ENCODE results near the gene CD160. TPM values are rescaled to one million over a fixed set of nuclear protein-coding genes. Genes with fewer than 3 reads are reported as not detected.

The CD160 gene
- total RNA-seq, 1 experiment from 2014 or later: not detected

- BruUV-seq (replicated peaks): no TSS peak
- ATAC-seq: peak; percentile 42; the same call in 1 of the 2 replicates
- intact Hi-C loops (cut with micrococcal nuclease; ENCODE audit: unreplicated experiment): no loop called here
These were observed 4.7 kb upstream of the CD160 start for GRCh38 chr1:145714524-145715111.

GRCh38 chr1:145716641-145717345 lies 2.5 kb upstream of the CD160 start:
- intact Hi-C loops (cut with micrococcal nuclease; ENCODE audit: unreplicated experiment): no loop called here
- CTCF ChIA-PET: interaction anchor here (0.6 kb wide), 1 partner anchor 207 kb away, joined by 3 read pairs; no protein-coding TSS in a partner anchor
- H3K4me1 ChIP-seq (ENCODE audit: control insufficient read depth, insufficient read depth, low read length): peaks cover 18% of the 10 kb centered on the region

More at GRCh38 chr1:145714524-145715111, 4.7 kb upstream of the CD160 start:
- H3K36me3 ChIP-seq (ENCODE audit: control insufficient read depth, insufficient read depth, low read length): no peaks in the 10 kb centered on the region
- in situ Hi-C loops (cut with HindIII; ENCODE audit: low pct_unique_long_range_greater_than_20kb, low sequenced_read_pairs): no loop called here
- DNase-seq (ENCODE audit: low read depth, low spot score): no peak
- TF ChIP-seq SIN3A (IDR thresholded peaks at IDR 0.05; ENCODE audit: borderline replicate concordance, insufficient read depth, low read depth, low read length) (no peak), POLR2AphosphoS5 (IDR thresholded peaks at IDR 0.05; ENCODE audit: low read depth, low read length) (no peak), TCF7L2 (IDR thresholded peaks at IDR 0.05; ENCODE audit: low read depth, low read length) (no peak), REST (IDR thresholded peaks at IDR 0.05; ENCODE audit: insufficient read depth in 1 of 2, low read depth in 2 of 2, low read length in 1 of 2) (no peak)
- TF ChIP-seq, protein P1, sequence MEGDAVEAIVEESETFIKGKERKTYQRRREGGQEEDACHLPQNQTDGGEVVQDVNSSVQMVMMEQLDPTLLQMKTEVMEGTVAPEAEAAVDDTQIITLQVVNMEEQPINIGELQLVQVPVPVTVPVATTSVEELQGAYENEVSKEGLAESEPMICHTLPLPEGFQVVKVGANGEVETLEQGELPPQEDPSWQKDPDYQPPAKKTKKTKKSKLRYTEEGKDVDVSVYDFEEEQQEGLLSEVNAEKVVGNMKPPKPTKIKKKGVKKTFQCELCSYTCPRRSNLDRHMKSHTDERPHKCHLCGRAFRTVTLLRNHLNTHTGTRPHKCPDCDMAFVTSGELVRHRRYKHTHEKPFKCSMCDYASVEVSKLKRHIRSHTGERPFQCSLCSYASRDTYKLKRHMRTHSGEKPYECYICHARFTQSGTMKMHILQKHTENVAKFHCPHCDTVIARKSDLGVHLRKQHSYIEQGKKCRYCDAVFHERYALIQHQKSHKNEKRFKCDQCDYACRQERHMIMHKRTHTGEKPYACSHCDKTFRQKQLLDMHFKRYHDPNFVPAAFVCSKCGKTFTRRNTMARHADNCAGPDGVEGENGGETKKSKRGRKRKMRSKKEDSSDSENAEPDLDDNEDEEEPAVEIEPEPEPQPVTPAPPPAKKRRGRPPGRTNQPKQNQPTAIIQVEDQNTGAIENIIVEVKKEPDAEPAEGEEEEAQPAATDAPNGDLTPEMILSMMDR (IDR thresholded peaks at IDR 0.05): no peak
- H3K4me1 ChIP-seq (ENCODE audit: control insufficient read depth, insufficient read depth, low read length): peaks cover 11% of the 10 kb centered on the region
- POLR2A ChIA-PET: no interaction called here
- no peaks in the 10 kb centered on the region for H3K27me3 ChIP-seq (ENCODE audit: control insufficient read depth, insufficient read depth, low read length)
- H3K4me3 ChIP-seq (ENCODE audit: low read depth in 2 of 2, low read length in 2 of 2): no peak overlapping the region
- no peaks in the 10 kb centered on the region for H3K9me3 ChIP-seq (ENCODE audit: control insufficient read depth, insufficient read depth, low read depth, low read length)
- CTCF ChIA-PET: interaction anchor here (0.8 kb wide), 1 partner anchor 131 kb away, joined by 7 read pairs; the partner anchor contains the start of gene NUDT17
- H3K27ac ChIP-seq (ENCODE audit: low read length): peak overlapping the region; percentile 55; the same call in 1 of the 2 replicates

More at GRCh38 chr1:145716641-145717345, 2.5 kb upstream of the CD160 start:
- DNase-seq (ENCODE audit: low read depth, low spot score) (no peak), ATAC-seq (no peak)
- Histone ChIP-seq H3K36me3 (ENCODE audit: control insufficient read depth, insufficient read depth, low read length) (no peaks in the 10 kb centered on the region), H3K27me3 (ENCODE audit: control insufficient read depth, insufficient read depth, low read length) (no peaks in the 10 kb centered on the region), H3K9me3 (ENCODE audit: control insufficient read depth, insufficient read depth, low read depth, low read length) (no peaks in the 10 kb centered on the region), H3K27ac (ENCODE audit: low read length) (no peak overlapping the region), H3K4me3 (ENCODE audit: low read depth in 2 of 2, low read length in 2 of 2) (no peak overlapping the region)
- TF ChIP-seq REST (IDR thresholded peaks at IDR 0.05; ENCODE audit: insufficient read depth in 1 of 2, low read depth in 2 of 2, low read length in 1 of 2): no peak
- no peak for TF ChIP-seq POLR2AphosphoS5 (IDR thresholded peaks at IDR 0.05; ENCODE audit: low read depth, low read length)
- no peak for TF ChIP-seq TCF7L2 (IDR thresholded peaks at IDR 0.05; ENCODE audit: low read depth, low read length)
- TF ChIP-seq, protein P1 (IDR thresholded peaks at IDR 0.05): no peak
- TF ChIP-seq SIN3A (IDR thresholded peaks at IDR 0.05; ENCODE audit: borderline replicate concordance, insufficient read depth, low read depth, low read length): no peak
- no TSS peak for BruUV-seq (replicated peaks)
- POLR2A ChIA-PET: no interaction called here
- in situ Hi-C loops (cut with HindIII; ENCODE audit: low pct_unique_long_range_greater_than_20kb, low sequenced_read_pairs): no loop called here
